Stimulated activated CD4-positive, alpha-beta T cell treated with anti-CD3 and anti-CD28 coated beads, Interleukin-15, amount 100 ng/mL, for 48 hours (primary cell): Measurements from ENCODE around the gene MOB1A.
"Not testable (repeated sequence)": the region's sequence is repeated elsewhere in the genome, so short reads cannot be mapped to it uniquely, and the experiment has no call there.

Experiments
- DNase-seq, 2 donors: peaks; one replicate each; pipeline ENCODE4 v3.0.0-alpha.2; 2020; ENCODE audit warnings: low read depth in 2 of 2

MOB1A gene

DNA sequence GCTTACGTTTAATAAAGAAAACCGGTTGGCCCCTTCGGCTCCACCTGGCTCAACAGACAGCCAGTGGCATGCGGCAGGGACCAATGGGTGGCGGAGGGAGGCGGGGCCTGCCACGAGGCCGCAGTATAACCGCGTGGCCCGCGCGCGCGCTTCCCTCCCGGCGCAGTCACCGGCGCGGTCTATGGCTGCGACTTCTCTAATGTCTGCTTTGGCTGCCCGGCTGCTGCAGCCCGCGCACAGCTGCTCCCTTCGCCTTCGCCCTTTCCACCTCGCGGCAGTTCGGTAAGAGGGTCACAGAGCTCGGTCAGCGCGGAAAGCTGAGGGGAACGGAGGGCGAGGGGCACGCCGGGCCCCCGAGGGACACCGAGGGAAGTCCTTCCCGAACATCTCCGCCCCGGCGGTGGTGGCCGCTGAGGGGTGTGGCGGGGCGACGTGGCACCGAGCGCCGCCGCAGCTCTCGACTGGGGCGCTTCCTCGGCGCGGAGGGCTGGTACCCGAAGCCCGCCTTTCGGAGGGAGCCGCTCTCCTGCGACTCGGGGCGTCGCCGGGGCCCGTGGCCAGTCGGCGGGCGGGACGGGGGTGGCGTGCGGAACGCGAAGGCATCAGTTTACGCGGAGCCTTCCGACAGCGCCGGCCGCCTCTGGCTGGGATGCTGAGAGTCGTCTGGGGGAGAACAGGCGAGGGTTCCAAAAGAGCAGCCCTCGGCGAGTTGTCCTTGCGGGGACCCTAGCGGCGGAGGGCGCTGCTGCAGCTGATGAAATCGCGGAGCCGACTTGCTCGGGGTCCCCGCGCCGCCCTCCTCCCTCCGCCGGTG, 20.0 kb upstream of the MOB1A start, which contains the start of gene MTHFD2:
MTHFD2 (plus strand) TSS at position 155 of the 814 bp plus-strand sequence; CDS start at position 182, 27 bp downstream.
- peak; percentile 88 to 94 for DNase-seq

DNA sequence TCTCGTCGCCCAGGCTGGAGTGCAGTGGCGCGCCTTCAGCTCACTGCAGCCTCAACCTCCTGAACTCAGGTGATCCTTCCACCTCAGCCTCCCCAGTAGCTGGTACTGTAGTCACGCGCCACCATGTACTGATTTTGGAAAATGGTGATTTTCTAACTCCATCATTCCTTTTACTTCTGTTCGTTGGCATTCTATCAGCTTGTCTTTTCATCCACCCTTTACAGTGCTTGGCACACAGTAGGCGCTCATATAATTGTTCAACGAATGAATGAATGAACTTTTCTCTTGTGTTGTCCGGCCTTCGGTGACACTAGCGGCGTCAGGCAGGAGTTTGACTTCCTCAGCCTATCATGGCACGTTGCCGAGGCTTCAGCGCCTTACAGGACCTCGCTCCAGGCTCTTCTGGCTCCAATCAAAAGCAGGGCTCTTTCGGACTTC, 19.4 kb upstream of the MOB1A start:
- DNase-seq: no peak

DNA sequence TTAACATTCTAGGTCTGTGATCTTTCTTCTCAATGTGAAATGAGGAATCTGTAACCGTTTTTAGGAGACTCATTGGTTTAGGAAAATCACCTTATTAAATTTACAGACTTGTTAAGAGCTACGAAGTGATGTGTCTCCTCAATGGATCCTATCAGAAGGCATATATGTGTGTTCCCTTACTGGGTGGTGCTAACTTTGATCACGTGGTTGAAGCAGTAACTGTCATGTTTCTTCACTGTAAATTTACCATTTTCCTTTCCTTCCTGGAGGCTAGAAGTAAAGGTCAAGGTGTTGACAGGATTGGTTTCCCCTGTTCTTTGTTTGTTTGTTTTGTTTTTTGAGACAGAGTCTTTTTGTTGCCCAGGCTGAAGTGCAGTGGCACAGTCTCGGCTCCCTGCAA, 18.4 kb upstream of the MOB1A start:
- no peak for DNase-seq

DNA sequence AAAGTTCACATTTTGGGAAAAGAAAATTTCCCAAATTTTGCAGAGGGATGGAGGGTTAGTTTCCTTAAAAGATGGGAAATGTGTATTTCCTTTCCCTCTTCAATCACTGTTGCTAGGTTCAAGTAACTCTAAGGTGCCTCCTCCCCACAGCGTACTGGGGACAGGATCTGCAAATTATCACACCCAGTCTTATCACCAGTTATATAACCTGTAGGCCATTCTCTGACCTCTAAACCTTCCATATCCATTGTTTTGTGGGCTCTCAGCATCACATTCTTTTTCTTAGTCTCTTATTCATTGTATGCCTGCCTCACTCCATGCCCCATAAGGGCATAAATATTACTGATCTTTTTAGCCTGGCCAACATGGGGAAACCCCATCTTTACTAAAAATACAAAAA, 16.1 kb upstream of the MOB1A start:
- no peak for DNase-seq

DNA sequence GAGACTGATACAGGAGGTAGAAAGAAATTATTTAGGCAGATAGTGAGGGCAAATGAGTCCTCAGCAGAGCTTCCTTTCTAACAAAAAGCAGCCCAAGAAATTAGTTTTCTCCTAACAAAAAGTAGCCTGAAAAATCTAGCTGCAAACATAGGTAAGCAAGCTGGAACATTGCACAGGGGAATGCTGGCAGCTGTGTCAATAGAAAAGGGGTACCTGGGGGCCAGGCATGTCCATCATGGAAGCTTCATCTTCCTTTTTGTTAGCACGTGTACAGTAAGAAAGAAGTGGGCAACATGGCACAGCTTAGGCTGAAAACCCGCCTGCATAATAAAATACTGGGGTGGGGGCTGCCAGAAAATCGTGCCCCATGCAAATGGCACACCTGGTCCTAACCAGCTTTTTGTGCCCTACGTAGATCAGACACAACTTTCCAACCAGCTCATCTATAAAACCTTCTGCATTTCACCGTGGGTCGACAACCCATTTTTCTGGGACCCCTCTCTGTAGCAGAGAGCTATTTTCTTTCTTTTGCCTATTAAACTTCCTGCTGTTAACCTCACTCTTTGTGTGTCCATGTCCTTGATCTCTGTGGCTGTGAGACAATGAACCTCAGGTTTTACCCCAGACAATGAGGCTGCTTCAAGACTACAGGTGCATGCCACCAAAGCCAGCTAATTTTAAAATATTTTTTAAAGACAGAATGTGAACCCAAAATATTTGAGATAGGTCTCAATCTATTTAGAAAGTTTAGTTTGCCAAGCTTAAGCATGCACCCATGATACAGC, 13.1 kb upstream of the MOB1A start:
- DNase-seq: no peak

DNA sequence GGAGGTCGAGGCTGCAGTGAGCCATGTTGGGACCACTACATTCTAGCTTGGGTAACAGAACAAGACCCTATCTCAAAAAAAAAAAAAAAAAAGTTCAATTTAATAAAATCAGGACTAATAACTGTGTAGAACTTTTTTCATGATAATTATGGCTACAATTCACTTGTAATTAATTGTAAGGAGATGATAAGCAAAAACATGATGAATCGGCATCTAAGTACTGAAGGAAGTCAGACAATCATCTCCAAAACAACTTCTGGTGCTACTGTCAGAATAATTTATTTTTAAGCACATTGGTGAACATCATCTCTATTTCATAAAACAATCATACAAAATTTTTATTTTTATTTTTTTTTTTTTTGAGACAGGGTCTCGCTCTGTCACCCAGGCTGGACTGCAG, 10.0 kb upstream of the MOB1A start:
- no peak for DNase-seq

DNA sequence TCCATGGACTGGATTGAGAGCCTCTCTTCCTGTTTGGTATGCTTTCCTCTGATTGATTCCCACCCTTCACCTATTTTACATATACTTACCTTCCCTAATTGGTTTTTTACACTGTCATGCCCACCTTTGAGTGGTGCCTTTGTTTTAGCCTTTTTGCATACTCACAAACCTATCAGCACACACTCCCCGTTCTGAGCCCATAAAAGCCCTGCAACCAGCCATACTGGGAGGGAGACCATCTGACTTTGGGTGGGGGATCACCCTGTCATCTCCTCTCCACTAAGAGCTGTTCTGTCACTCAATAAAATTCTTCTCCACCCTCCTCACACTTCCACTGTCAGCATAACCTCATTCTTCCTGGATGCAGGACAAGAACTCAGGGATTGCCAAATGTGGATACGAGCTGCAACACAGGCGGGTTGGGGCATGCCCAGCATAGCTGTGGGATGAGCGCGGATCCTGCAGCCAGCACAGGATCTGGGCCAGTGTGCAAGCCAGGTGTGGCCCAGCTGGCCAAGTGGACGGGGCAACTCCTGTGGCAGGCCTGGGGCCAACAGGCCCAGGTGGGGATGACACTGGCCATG, 9.4 kb upstream of the MOB1A start:
- DNase-seq: no peak

DNA sequence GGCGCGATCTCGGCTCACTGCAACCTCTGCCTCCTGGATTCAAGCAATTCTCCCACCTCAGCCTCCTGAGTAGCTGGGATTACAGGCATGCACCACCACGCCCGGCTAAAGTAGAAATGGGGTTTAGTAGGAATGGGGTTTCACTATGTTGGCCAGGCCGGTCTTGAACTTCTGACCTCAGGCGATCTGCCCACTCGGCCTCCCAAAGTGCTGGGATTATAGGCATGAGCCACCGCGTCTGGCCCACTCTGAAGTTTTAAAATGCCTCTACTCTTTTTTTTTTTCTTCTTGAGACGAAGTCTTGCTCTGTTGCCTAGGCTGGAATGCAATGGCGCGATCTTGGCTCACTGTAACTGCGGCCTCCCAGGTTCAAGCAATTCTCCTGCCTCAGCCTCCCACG, 8.0 kb upstream of the MOB1A start:
- not testable (repeated sequence) for DNase-seq

DNA sequence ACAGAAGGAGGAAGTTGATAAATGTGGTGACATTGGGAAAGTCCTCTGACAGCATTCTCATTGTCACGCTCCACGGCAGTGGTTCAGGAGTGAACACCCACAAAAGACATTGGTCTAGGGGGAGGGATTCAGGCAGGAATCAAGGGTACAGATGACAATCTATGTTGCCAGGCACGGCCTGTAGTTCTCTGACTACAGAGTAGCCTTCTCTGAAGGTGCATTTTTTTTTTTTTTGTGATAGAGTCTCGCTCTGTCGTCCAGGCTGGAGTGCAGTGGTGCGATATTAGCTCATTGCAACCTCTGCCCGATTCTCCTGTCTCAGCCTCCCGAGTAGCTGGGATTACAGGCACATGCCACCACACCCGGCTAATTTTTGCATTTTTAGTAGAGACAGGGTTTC, 7.4 kb upstream of the MOB1A start:
- no peak for DNase-seq

DNA sequence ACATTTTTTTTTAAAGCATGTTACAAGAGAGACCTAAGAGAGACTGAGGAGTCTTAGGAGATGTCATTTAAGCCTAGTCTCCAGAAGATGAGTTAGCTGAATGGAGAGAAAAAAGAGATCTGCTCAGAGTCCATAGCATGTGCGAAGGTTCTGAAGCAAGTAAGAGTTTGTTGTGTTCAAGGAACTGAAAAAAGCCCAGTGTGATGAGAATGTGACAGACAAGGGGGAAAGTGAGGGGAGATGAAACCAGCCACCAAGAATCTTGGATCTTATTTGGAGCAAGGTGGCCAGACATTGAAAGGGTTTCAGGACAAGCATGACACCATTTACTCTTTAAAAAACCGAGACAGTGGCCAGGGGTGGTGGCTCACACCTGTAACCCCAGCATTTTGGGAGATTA, 5.2 kb upstream of the MOB1A start:
- no peak for DNase-seq

DNA sequence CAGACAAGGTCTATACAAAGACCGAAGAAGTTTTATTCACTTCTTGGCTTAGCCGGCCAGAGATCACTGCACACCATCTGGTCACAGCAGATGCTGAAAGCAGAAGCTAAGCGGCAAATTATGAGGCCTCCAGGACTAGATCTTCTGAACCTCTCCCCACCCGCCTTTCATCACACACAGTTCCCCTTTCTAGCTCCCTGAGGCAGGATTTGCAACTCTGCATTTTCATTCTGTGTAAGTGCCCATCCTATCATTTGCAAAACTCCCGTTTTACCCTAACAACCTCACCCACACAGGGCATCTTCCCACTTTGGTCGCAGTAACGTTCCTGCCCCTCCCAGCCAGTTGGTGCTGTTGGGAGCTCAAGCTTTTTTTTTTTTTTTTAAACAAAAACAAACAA, 3.1 kb upstream of the MOB1A start:
- no peak for DNase-seq

DNA sequence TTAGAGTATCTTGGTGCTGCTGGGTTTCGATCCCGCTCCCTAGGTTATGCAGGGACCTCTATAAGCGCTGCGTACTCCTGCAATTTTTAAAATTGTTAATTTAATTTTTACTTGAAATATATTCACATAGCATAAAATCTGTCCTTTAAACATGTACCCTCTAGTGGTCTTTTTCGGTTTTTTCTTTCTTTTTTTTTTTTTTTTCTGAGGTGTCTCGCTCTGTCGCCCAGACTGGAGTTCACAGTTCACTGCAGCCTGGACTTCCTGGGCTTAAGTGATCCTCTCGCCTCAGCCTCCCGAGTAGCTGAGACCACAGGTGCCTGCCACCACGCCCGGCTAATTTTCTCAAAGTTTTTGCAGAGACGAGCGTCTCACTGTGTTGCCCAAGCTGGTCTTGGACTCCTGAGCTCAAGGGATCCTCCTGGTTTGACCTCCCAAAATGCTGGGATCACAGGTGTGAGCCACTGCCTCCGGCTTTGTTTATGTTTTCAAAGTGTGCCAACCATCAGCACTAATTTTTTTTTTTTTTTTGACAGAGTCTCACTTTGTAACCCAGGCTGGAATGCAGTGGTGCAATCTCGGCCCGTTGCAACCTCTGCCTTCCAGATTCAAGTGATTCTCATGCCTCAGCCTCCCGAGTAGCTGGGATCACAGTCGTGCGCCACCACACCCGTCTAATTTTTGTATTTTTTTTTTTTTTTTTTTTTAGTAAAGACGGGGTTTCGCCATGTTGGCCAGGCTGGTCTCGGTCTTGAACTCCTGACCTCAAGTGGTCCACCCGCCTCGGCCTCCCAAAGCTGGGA, 585 bp upstream of the MOB1A start:
- DNase-seq: no peak

DNA sequence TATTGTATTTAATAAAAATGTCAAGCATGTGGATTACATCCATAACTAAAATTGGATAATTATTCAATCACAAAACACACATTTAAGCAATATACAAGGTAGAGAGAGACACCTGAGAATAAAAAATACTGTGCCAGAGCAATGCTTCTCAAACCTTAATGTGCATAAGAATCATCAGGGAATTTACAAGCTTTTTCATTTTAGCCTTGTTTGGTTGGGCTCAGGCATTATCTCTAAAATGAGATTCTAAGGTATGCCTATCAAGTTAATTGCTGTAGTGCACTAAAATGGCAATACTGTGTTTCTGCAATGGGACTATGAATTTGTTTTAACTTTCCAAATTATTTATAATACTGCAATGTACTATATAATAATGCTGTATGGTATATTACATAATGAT, 983 bp downstream of the MOB1A start:
- DNase-seq: no peak

DNA sequence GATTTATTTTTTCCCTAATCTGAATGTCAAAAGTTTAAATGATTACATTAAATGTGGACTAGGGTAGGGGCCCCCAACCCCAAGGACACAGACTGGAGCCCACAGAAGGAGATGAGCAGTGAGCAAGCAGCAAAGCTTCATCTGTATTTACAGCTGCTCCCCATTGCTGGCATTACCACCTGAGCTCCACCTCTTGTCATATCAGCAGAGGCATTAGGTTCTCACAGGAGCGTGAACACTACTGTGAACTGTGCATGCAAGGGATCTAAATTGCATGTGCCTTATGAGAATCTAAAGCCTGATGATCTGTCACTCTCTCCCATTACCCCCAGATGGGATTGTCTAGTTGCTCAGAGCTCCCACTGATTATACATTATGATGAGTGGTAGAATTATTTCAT, 3.8 kb downstream of the MOB1A start:
- DNase-seq: no peak

DNA sequence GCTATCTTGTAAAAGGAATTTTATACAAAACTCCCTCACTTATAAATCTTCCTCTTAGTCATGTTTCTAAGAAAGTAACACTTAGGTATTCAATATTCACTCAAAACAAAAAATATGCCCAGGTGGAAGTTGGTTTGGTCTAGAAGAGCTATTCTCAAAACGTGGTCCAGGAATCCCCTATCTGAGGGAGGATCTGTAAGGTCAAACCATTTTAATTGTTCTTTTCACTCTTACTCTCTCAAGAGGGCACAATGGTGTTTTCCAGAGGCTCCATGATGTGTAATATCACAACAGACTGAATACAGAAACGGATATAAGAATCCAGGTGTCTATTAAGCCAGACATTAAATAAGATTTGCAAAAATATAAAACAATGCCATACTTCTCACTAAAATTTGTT, 9.9 kb downstream of the MOB1A start:
- DNase-seq: no peak

DNA sequence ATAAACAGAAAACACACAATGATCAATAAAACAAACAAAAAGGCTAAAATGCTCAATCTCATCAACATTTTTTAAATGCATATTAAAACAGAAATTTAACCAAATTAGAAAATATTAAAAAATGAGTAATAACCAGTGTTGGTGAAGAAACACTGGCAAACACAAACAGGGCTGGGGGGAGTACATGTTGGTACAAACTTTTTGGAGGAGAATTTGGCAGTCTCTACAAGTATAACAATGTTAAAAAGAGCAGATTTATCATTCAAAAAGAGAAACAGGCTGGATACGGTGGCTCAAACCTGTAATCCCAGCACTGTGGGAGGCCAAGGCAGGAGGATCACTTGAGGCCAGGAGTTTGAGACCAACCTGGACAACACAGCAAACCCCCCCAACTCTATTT, 13.9 kb downstream of the MOB1A start:
- DNase-seq: no peak

DNA sequence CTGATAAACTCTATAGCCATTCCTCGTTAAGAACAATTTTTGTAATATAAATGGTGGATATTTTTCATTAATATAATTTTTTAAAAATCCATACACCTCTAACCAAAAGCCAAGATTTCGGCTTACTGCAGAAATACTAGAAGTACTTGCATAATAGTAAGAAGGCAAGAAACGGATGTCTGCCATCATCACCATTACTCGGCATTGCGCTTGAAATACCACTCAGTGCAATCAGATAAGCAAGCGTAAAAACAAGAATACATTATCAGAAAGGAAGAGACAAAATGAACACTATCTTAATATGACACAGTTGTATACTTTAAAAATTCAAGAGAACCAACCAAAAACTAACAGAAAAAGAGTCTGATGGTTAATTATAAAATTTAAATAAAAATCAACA, 15.7 kb downstream of the MOB1A start:
- no peak for DNase-seq

DNA sequence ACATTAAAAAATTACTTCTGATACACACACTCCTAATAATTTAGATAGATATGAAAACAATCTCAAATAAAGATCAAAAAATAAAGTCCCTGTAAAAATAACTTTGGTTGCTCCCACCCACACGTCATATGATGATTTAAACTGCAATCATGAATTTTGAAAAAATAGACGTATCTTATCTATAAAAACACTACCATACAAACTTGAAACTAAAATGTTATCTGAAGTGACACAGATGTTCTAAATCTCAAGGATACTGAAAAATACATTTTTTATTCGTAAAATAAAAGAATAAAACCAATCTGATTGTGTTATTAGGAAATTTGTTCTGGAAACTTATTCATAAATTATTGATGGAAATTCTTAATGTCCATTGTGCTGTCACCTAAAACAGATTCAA, 22.8 kb downstream of the MOB1A start:
- DNase-seq: no peak

DNA sequence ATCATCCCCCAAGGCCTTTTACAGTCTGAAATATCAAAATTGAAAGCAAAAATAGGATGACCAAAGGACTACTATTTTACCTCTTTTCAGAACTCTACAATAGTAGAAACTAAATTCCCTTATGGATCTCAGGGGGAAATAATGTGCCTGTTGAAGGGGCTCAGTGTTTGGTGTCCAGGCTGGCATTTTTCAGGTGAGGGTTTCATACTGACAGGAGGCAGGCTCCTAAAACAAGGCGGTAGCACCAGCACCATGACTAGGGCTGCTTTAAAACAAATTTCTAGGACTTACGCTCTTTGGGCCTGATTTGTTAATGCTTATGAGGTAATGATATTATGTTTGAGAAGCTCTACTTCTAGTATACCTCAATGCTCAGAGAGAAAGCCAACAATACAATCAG, 25.7 kb downstream of the MOB1A start:
- DNase-seq: no peak

DNA sequence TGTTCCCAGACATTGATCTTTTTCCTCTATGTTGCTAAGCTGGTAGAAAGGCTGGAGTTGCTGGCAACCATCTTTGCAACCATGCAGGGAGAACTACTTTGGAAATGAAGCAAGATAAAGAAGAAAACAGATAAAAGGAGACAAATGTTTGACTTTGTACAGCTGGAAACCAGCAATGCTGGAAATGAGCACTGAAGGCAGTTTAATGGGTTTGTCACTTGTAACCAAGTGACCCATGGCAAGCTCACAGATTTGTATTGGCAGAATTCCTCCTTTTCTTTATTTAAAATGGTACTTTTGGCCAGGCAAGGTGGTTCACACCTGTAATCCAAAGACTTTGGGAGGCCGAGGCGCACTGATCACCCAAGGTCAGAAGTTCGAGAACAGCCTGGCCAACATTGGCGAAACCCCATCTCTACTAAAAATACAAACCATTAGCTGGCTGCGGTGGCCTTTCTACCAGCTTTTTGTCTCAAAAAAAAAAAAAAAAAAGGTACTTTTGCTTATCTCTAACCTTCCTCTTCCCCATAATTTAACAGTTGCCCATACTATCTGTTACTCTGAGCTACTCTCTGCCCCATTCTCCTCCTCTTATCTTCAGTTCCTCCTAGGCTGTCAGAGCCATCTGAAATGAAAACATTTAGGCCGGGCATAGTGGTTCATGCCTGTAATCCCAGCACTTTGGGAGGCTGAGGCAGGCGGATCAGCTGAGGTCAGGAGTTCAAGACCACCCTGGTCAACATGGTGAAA, 28.9 kb downstream of the MOB1A start:
- DNase-seq: no peak

DNA sequence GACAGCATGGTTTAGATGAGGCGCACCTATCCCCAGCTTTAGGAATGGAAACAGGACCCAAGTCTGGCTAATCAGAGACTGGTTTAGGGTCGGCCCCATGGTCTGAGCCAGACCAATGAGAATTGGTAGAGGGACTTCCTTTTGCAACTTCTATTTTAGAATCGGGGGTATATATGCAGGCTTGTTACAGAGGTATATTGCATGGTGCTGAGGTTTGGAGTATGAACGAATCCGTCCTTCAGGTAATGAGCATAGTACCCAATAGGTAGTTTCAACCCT, 29.5 kb downstream of the MOB1A start:
- no peak for DNase-seq
